HG02763 (cell line): ENCODE measurements around the gene DCAF6.
"Not testable (repeated sequence)": the region's sequence is repeated elsewhere in the genome, so short reads cannot be mapped to it uniquely, and the experiment has no call there.

Experiments
- ATAC-seq: cut with Tn5 transposase; IDR thresholded peaks from one replicate; pipeline ENCODE4 v1.9.1; 2021; ENCODE audit warnings: mild to moderate bottlenecking, moderate library complexity; ENCODE audit not compliant: unreplicated experiment

Gene DCAF6, protein sequence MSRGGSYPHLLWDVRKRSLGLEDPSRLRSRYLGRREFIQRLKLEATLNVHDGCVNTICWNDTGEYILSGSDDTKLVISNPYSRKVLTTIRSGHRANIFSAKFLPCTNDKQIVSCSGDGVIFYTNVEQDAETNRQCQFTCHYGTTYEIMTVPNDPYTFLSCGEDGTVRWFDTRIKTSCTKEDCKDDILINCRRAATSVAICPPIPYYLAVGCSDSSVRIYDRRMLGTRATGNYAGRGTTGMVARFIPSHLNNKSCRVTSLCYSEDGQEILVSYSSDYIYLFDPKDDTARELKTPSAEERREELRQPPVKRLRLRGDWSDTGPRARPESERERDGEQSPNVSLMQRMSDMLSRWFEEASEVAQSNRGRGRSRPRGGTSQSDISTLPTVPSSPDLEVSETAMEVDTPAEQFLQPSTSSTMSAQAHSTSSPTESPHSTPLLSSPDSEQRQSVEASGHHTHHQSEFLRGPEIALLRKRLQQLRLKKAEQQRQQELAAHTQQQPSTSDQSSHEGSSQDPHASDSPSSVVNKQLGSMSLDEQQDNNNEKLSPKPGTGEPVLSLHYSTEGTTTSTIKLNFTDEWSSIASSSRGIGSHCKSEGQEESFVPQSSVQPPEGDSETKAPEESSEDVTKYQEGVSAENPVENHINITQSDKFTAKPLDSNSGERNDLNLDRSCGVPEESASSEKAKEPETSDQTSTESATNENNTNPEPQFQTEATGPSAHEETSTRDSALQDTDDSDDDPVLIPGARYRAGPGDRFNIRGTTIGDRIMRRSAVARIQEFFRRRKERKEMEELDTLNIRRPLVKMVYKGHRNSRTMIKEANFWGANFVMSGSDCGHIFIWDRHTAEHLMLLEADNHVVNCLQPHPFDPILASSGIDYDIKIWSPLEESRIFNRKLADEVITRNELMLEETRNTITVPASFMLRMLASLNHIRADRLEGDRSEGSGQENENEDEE

DNA sequence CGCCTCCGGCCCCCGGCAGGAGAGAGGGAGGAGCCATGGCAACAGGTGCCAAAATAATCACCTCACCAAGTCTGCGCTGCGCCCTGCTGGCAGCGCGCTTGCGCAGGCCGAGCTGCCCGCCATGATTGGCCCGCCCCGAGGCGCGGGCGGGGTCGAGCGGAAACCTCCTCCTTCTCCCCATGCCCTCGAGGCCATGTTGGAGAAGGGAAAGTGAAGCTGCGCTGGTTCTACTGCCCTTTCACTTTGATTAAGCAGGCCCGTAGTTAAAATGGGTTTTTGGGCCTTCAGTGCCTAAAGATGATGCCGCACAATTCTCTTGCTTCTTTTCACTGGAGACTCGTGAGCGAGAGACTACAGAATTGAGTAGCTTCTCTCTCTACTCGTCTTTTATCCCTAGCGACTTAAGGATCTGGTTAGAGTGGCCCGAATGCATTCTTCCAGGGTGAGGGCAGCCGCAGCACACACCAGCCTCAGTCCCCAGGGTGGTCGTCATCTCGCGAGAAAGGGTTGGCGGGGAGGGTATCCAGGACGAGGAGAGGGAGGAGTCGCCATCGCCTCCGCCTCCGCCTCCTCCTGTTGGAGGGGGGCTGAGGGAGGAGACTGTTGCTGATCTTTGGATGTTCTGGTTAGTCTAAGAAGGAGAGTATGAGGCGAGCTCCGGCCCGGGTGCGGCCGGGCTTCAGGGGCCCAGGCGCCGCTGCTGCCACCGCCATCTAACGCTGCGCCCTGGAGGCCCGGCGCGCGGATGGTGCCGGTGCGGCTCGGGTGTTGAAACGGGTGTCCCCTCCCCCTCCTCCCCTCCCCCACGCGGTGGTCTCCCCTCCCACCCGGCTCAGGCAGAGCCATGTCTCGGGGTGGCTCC, at the start of gene DCAF6:
Gene DCAF6 (plus strand): TSS at position 616 of the 862 bp plus-strand sequence. CDS start 229 bp downstream, at position 845.
- ATAC-seq = peak; percentile 79

DNA sequence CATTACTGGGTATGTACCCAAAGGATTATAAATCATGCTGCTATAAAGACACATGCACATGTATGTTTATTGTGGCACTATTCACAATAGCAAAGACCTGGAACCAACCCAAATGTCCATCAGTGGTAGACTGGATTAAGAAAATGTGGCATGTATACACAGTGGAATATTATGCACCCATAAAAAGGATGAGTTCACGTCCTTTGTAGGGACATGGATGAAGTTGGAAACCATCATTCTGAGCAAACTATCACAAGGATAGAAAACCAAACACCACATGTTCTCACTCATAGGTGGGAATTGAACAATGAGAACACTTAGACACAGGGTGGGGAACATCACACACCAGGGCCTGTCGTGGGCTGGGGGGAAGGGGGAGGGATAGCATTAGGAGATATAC, 49.3 kb upstream of the DCAF6 start:
- not testable (repeated sequence) for ATAC-seq

DNA sequence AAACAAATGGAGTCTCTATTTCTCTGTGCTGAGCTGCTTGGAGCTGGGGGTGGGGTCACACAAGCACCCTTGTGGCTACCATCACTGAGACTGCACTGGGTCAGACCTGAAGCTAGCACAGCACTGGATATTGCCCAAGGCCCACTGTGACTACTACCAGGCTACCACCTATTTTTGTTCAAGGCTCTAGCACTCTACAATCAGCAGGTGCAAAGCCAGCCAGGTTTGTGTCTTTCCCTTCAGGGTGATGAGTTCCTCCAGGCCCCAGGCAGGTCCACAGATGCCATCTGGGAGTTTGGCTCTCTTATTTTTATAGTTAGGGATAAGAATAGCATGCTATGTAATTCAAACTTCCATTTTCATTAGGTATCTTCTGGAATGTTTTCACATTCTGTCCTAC, 46.1 kb upstream of the DCAF6 start:
- ATAC-seq = no peak

DNA sequence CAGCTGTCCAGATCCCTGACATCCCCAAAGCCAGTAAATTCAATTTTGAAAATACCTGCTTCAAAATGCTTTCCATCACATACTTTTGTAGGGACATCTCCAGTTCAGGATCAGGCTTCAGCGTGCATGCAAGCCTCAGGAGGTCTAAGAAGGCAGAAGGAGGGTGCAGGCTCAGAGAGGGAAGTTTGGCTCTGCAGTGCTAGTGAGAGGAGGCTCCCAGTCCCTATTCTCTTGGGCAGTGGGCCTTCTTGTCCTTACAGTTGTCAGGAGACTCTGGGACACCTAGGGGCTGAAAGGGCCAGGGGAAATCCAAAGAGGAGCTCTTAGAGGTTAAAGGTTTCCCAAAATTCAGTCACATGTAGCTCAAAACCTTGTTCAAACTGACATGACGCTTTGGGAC, 42.7 kb upstream of the DCAF6 start:
- ATAC-seq = no peak

DNA sequence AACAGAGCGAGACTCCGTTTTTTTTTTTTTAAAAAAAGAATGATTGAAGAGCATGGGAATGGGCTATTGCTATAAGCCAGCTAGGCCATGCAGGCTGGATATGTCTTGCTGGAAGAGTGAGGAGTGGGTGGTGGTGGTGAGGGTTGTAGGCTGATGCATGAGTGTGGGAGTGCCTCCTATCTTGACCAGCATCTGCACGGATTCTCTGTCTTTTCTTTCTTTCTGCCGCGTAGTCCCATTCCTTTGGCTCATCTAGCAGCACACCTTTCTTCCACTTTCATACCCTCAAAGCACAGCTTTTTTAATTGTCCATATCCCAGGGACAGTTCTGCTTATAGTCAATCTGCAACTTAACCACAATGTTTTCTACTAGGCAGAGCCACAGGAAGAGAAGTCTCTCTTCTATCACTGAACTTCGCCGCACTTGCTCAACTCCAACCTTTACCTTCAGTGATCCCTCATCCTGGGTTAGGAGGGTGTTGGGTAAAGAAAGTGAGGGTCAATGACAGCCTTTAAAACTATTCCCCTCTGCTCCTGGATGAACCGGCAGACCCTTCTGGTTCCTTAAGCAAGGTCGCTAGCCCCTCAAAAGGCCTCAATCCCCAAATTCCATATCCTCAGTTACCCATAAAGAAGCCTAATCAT, 37.8 kb upstream of the DCAF6 start:
- ATAC-seq = no peak

DNA sequence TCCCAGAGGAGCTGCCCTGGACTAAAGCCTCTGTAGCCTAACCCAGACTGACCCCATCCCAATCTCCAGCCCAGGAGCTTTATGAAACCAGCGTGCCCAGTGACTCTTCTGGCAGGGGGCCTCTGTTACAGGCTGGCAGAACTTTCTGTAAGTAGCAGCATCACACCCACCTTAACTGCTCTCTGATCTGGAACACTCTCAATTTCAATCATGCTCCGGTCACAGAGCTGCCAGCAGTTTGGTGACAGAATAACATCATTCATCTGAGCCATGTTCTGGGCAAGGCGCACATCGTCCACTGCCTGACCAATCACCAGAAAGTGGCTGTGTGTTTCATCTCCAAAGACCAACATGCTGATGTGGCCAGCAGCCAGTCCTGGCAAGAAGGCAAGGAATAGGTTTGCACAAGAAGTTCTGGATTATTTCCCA, 37.2 kb upstream of the DCAF6 start:
- peak; percentile 83 for ATAC-seq

DNA sequence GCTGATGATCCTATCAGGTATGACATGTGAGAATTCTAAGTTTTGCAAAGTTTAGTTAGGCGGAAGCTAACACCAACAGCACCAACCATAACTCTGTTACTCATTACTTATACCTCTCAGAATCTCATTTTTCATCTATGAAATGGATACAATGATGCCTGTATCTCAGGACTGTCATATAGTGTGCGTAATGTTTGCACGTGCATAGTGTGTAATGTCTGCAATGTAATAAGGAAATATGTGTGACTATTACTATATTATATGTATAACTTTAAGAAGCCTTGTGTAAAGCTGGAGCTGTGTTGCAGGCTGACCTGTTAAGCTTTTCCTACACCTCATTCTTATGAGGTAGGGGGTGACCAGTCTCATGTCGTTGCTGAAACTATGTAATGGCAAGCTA, 35.6 kb upstream of the DCAF6 start:
- no peak for ATAC-seq

DNA sequence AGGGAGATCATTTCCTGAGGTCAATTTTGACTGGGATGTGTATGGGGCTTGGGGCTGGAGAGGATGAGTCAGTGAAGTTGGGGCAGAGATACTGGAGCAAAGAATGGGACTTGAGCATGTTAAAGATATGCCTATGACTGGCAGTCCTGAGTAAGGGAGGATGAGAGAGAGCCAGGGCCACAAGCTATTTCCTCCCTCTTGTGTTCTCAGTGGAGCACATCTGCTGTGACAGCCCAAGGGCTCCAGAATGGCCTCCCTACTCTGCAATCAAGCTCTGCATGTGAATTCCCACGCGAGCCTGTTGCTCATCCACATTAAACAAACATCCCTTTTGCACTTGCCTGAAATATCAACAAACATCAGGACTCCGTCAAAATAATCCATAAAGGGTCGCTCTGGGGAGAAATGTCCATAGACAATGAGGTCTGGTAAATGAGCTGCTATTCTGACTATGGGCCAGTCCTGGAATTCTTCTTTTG, 31.8 kb upstream of the DCAF6 start:
- no peak for ATAC-seq

DNA sequence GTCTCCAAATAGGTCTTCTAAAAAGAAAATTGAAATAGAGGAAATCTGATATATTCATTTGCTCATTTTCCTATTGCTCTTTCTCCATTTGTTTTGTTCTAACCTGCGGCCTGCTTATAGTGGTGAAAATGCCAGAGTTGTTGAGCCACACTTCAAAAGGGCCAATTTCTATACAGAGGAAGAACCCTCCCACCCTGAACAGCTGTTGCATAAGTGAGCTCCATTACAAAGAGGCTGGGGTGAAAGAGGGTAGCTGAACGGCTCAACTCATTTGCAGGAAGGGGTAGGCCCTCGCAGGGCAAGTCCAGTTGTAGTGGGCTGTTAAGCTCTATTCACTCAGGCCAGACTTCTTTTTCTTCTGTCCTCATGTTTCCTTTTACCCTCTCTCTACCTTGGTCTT, 31.3 kb upstream of the DCAF6 start:
- no peak for ATAC-seq

DNA sequence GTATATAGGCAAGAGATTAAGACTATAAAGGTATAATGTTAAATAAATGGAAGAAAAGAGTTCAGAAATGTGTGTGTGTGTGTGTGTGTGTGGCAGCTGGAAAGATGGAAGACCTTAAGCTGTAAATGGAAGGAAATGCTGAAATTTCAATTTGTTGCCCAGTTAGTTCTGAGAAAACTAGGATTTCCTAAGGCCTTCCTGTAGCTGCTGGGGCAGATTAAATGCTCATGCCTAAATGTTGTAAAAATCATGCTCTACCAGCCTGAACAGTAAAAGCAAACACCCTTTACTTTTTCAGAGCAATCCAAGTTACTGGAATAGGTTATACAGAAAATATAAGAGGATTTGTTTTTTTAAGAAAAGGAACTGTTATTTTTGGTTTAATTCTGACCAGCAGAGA, 30.8 kb upstream of the DCAF6 start:
- ATAC-seq = no peak

DNA sequence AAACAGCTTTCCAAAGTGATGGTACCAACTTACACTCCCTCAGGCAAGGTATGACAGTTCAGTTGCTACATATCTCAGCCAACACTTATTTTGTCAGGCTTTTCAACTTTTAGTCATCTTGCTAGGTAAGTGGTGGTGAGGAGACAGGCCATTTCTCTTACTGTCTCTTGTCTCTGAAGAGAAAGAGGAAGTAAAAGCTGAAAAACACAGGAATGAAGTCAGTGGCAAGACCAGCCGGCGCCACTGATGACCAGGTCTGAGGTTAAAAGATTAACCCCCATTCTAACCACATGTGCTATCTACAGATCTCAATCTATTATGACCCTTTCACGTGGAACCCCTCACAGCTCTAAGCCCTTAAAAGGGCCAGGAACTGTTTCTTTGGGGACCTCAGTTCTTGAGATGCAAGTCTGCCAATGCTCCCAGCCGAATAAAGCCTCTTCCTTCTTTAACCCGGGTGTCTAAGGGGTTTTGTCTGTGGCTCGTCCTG, 26.7 kb upstream of the DCAF6 start:
- no peak for ATAC-seq

DNA sequence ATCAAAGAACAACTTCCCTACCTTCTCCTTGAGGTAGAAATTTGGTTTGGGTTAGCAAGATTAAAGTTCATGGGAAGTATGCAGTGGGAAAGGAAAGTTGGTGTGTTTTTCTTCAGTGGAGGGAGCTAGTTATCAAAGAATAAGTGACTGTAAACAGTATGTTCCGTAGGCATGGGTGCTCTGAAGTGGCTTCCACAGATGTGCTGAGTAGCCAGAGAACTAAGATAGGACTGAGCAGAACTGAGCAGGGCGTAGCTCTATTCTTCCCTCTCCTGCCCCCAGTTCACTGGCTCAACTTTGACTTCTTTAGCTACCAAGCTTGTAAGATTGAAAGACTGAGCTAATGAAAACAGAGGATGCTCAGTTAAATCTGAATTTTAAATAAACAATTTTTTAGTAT, 26.0 kb upstream of the DCAF6 start:
- no peak for ATAC-seq

DNA sequence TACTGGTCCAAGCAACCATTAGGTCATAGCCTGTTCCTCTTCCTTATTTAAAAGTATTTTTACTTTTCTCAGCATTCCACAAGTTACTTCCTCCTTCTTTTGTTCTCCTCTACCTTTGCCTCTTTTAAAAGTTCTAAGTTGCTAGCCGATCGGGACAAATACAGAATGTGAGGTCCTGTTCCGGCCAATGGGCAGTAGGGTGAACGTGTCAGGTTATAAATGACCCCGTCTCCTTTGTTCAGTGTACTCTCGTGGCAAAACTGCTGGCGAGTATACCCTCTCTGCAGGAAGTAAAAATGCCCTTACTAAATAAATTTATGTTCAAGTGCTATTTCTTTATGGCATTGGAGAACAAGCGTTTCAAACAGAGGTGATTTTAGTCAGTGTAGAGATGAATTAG, 25.1 kb upstream of the DCAF6 start:
- no peak for ATAC-seq

DNA sequence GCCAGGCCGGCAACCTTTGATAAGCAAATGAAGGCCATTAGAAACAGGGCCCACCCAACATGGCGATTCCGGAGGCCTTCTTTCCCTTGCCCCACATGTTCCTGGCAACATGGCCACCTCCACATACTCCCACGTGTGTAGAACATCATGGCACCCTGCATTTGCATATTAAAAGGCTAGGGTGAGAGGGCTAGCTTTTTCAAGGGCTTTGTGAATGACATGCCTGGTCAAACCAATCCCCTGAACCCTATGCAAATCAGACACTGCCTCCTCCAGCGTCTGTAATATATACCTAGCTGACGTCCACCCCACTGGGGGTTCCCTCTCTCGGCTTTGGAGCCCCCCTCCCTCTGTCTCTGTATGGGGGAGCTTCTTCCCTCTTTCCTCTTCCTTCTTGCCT, 24.2 kb upstream of the DCAF6 start:
- ATAC-seq = no peak

DNA sequence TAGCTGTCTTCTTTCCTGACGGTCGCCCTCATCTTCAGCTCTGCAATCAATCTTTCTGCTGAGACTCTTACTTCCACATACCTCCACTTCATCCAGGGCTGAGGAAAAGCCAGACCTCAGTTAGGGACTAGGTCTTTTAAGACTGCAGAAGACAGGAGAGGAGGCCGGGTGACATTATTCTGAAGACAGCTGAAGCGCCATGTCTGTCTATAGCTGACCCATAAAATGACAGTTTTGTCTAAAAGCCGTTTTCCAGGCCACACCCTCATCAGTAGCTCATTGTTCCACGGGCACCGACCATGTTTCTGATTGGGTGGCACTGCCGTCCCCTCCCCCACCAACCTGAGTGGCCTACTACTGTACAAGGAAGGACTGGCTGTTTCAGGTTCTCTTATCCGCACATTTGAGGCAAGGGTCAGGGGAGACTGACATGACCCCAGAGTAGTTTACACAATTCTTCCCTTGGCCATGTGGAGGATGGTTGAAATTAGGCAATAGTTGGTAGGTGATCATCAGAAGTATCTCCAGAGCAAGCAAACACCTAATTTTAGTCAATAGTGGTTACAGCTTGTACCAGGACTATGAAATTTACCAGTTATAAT, 22.5 kb upstream of the DCAF6 start, which contains the start of gene ADCY10:
Gene ADCY10 (minus strand): TSS at position 240 of the 602 bp plus-strand sequence. CDS start 8,994 bp downstream, outside the sequence.
- no peak for ATAC-seq

DNA sequence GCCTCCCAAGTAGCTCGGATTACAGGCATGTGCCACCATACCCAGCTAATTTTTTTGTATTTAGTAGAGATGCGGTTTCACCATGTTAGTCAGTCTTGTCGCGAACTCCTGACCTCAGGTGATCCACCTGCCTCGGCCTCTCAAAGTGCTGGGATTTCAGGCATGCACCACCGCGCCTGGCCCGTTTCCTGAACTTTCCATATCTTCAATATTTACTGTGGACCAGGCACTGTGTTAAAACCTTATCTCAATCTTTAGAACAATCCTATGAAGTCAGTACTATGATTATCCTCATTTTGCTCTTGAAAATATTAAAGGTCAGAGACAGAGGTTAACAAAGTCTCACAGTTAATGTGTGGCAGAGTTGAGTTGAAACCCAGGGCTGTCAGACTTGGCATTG, 20.9 kb upstream of the DCAF6 start:
- ATAC-seq = no peak

DNA sequence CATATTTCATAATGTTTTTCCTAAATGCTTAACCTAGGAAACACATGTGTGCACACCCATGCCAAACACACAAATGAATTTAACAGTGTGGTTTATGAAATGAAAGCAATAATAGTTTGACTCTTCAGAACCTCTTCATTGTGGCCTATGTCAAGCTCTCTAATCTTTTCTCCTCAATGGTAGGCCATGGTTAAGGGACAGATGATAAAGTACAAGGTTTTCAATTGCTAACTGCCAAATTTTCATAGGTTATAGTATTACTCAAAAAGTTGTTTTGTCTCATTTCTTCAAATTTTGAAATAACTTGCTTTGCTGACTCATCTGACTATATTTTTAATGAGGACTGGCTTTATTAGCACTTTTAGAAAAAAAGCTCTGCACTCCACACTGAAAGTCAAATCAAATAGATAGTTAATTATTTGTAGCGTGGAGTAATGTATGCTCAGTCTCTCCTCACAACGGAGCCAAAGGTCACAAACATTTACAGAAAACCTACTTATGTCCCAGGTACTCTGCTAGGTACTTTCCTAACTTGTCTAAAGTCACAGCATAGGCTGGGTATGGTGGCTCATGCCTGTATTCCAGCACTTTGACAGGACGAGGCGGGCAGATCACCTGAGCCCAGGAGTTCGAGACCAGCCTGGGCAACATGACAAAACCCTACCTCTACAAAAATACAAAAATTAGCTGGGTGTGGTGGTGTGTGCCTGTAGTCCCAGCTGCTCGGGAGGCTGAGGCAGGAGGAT, 19.5 kb upstream of the DCAF6 start:
- ATAC-seq = no peak

DNA sequence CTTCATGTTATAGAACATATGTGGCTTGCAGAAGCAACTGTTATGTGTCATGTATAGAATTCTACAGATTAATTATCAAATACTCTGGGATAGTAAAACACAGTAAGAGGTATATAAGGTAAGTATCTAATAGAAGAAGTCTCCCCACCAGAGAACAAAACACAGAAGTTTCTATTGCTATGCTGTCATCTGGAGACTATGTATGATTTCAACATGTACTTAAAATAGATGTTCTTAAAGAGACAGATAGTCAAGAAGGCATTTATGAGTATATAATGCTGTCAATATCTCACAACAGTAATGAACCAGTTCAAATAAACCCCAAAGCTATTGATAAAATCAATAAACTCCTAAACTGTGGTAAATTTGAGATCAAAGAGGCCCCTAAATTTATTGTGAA, 14.5 kb upstream of the DCAF6 start:
- ATAC-seq = no peak

DNA sequence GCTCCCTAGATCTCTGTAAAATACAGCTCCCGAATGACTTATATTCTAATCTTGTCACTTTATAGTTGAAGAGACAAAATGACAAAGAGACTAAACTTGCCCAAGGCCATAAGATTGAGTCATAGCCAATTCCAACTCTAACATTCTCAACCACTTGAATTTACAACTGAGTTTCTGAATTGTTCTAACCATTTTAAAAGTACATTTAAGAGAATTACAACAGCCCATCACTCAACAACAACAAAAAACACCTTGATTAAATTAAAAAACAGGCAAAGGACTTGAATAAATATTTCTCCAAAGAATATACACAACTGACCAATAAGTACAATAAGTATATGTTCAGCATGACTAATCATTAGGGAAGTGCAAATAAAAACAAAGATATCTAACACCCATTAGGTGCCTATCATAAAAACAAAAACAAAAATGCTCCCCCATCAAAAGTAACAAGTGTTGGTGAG, 13.8 kb upstream of the DCAF6 start:
- ATAC-seq = no peak
